SK-N-SH treated with all-trans-retinoic acid at 6 μM for 48 hours (cell line): Measurements from ENCODE around the gene TOGARAM1.

Source experiments
- ATAC-seq: fragments of 200-7000 bp; cut with Tn5 transposase; 3 replicates; pipeline ENCODE4 v1.9.1; 2020; ENCODE audit warnings: mild to moderate bottlenecking, moderate library complexity
- ARNTL ChIP-seq: fragments of 450-650 bp; formaldehyde crosslinking; IDR thresholded peaks from 2 replicates; pipeline ENCODE4 v1.5.0; 2020; ENCODE audit warnings: low read depth, mild to moderate bottlenecking, moderate library complexity, borderline replicate concordance
- BACH2 ChIP-seq: fragments of 250-450 bp; sonication (Bioruptor Pico); IDR thresholded peaks from 2 replicates; pipeline ENCODE4 v1.9.0; 2021; ENCODE audit warnings: mild to moderate bottlenecking, borderline replicate concordance
- CREB5 ChIP-seq: fragments of 250-450 bp; sonication (Bioruptor Pico); IDR thresholded peaks from 2 replicates; pipeline ENCODE4 v1.5.1; 2020; ENCODE audit warnings: low read depth, mild to moderate bottlenecking, moderate library complexity
- CSDC2 ChIP-seq: fragments of 250-450 bp; sonication (Bioruptor Pico); IDR thresholded peaks from 2 replicates; pipeline ENCODE4 v1.5.0; 2020; ENCODE audit warnings: mild to moderate bottlenecking, moderate library complexity
- CSRNP3 ChIP-seq: fragments of 250-450 bp; sonication (Bioruptor Pico); IDR thresholded peaks from 2 replicates; pipeline ENCODE4 v1.5.1; 2021; ENCODE audit warnings: mild to moderate bottlenecking, moderate library complexity
- GLIS3 ChIP-seq: fragments of 250-450 bp; sonication (Bioruptor Pico); IDR thresholded peaks from 2 replicates; pipeline ENCODE4 v1.5.0; 2020; ENCODE audit warnings: mild to moderate bottlenecking, moderate library complexity
- ISL1 ChIP-seq: fragments of 250-450 bp; sonication (Bioruptor Pico); IDR thresholded peaks from 2 replicates; pipeline ENCODE4 v2.1.2; 2022; ENCODE audit warnings: mild to moderate bottlenecking, moderate library complexity
- OSR1 ChIP-seq: fragments of 250-450 bp; sonication (Bioruptor Pico); IDR thresholded peaks from 2 replicates; pipeline ENCODE4 v1.8.0; 2022; ENCODE audit warnings: moderate library complexity, mild to moderate bottlenecking, inconsistent platforms
- PATZ1 ChIP-seq: fragments of 250-450 bp; sonication (Bioruptor Pico); IDR thresholded peaks from 2 replicates; pipeline ENCODE4 v1.8.0; 2020; ENCODE audit warnings: mild to moderate bottlenecking, moderate library complexity, borderline replicate concordance
- POU6F1 ChIP-seq: fragments of 250-450 bp; sonication (Bioruptor Pico); IDR thresholded peaks from 2 replicates; pipeline ENCODE4 v1.8.0; 2021; ENCODE audit warnings: low read depth, mild to moderate bottlenecking, moderate library complexity, borderline replicate concordance
- RARB ChIP-seq: fragments of 250-450 bp; sonication (Bioruptor Pico); IDR thresholded peaks from 2 replicates; pipeline ENCODE4 v1.8.0; 2021; ENCODE audit warnings: mild to moderate bottlenecking, moderate library complexity
- TSHZ2 ChIP-seq: fragments of 250-450 bp; sonication (Bioruptor Pico); IDR thresholded peaks from 2 replicates; pipeline ENCODE4 v1.5.0; 2020; ENCODE audit warnings: mild to moderate bottlenecking, moderate library complexity
- ZC3H10 ChIP-seq: fragments of 250-450 bp; sonication (Bioruptor Pico); IDR thresholded peaks from 2 replicates; pipeline ENCODE4 v1.5.1; 2021; ENCODE audit warnings: mild to moderate bottlenecking, moderate library complexity
- ZFP3 ChIP-seq: fragments of 250-450 bp; sonication (Bioruptor Pico); IDR thresholded peaks from 2 replicates; pipeline ENCODE4 v1.5.0; 2020; ENCODE audit warnings: mild to moderate bottlenecking, moderate library complexity
- ZFP30 ChIP-seq: fragments of 450-650 bp; formaldehyde crosslinking; IDR thresholded peaks from 2 replicates; pipeline ENCODE4 v1.5.0; 2022; ENCODE audit warnings: mild to moderate bottlenecking, moderate library complexity
- ZNF70 ChIP-seq: fragments of 450-650 bp; formaldehyde crosslinking; IDR thresholded peaks from 2 replicates; pipeline ENCODE4 v1.5.0; 2020; ENCODE audit warnings: mild to moderate bottlenecking, moderate library complexity
- ZNF8 ChIP-seq: fragments of 450-650 bp; formaldehyde crosslinking; IDR thresholded peaks from 2 replicates; pipeline ENCODE4 v1.5.0; 2020; ENCODE audit warnings: mild to moderate bottlenecking, moderate library complexity

TOGARAM1 gene

GRCh38 chr14:44959538-44959937 is 2.5 kb upstream of the TOGARAM1 start (continued):
- no peak for TF ChIP-seq CREB5 (CRISPR knock-in tag)
- no peak for TF ChIP-seq CSRNP3 (CRISPR knock-in tag)
- TF ChIP-seq, all 23 proteins: peak for 0

GRCh38 chr14:44960146-44960545 is 1.8 kb upstream of the TOGARAM1 start:
- ATAC-seq = no peak
- TF ChIP-seq ARNTL (CRISPR knock-in tag) (no peak), PATZ1 (CRISPR knock-in tag) (no peak), ZNF70 (CRISPR knock-in tag) (no peak), OSR1 (no peak), TSHZ2 (CRISPR knock-in tag) (no peak), ZNF8 (CRISPR knock-in tag) (no peak), BACH2 (CRISPR knock-in tag) (no peak), ZC3H10 (CRISPR knock-in tag) (no peak), GLIS3 (CRISPR knock-in tag) (no peak), CSDC2 (CRISPR knock-in tag) (no peak), CSRNP3 (CRISPR knock-in tag) (no peak), POU6F1 (CRISPR knock-in tag) (no peak), ZFP30 (CRISPR knock-in tag) (no peak)

- ATAC-seq = no peak
- no peak for TF ChIP-seq ISL1 (CRISPR knock-in tag)
- TF ChIP-seq POU6F1 (CRISPR knock-in tag) = no peak
- no peak for TF ChIP-seq BACH2 (CRISPR knock-in tag)
- TF ChIP-seq RARB (CRISPR knock-in tag) = no peak
- TF ChIP-seq ARNTL (CRISPR knock-in tag) = no peak
- TF ChIP-seq GLIS3 (CRISPR knock-in tag) = no peak
- TF ChIP-seq ZFP3 (CRISPR knock-in tag) = no peak
- TF ChIP-seq ZNF70 (CRISPR knock-in tag) = no peak
- no peak for TF ChIP-seq CREB5 (CRISPR knock-in tag)
- no peak for TF ChIP-seq PATZ1 (CRISPR knock-in tag)
Measured at GRCh38 chr14:44960646-44961045, 1.3 kb upstream of the TOGARAM1 start.
